ENCODE measurements around the gene POU2F3. TPM values are rescaled to one million over a fixed set of nuclear protein-coding genes. Genes with fewer than 3 reads are reported as not detected.

Gene POU2F3
- total and polyA plus RNA-seq, 2 of the 8 experiments (the other 6 are each of a cell fraction or from before 2014, with no cell fraction given), result 1.0 to 2.1 TPM

DNA sequence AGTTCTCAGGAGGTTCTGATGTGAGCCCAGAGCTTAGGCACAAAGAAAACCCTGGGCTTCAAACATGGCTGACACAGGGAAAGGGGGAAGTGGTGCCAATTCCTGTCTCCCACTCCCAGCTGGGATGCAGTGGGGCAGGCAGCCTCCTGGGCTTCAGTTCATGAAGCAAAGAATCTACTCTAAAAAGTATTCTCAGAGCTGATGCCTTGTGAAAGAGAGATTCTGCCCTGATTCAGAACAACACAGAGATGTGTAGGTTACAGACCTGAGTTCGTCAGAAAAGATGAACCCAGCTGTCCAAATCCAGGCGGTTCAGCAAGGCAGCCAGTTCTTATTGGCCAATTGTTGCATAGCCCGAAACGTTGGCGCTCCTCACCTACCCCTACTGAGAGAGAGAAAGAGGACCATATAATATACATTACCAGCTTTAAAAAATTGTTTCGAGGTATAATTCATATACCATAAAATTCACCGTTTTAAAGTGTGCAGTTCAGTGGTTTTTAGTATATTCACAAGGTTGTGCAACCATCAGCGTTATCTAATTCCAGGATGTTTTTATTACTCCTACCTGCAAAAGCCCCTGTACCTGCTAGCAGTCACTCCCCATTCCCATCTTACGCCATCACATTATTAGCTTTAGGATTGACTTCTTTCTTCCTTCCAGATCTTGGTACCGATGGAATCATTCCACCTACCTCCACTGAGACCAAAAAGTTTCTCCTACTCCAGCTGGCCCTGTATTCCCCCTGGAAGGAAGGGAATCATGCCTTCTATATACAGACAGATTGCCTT lies 77.9 kb downstream of the POU2F3 start:
- H3K23me2 ChIP-seq (ENCODE audit: low read depth, low read length), result no peaks in the 10 kb centered on the region
- no peaks in the 10 kb centered on the region for H3K27me3 ChIP-seq (replicated peaks in 1 of 4; ENCODE audit: control insufficient read depth in 3 of 4, extremely low read depth in 1 of 4, insufficient read depth in 3 of 4, low read length in 3 of 4)
- no peaks in the 10 kb centered on the region for H4K20me1 ChIP-seq (replicated peaks in 1 of 2; ENCODE audit: control insufficient read depth in 1 of 2, insufficient read depth in 2 of 2, low read length in 2 of 2)
- ChIA-PET POLR2A (ENCODE audit: partially characterized antibody) (no interaction called here), CTCF (ENCODE audit: partially characterized antibody) (interaction anchor here (0.6 to 10.4 kb wide), 10 partner anchors 9 to 538 kb away, joined by 3 to 89 read pairs (median 4); no protein-coding TSS in a partner anchor)
- no peak for TF ChIP-seq SP4 (IDR thresholded peaks at IDR 0.05; ENCODE audit: low read length)
- peak; percentile 11 for TF ChIP-seq KDM4A (IDR thresholded peaks at IDR 0.05; ENCODE audit: low read depth, low read length, severe bottlenecking)
- H3K79me2 ChIP-seq (ENCODE audit: control insufficient read depth in 1 of 2, insufficient read depth in 2 of 2, low read length in 2 of 2), result no peaks in the 10 kb centered on the region
- peak overlapping the region in 1 of 2 experiments; percentile 64; a peak in 1 of 4 replicates for H3K4me2 ChIP-seq (ENCODE audit: insufficient read depth in 1 of 2, low read depth in 2 of 2, low read length in 2 of 2)
- no peak overlapping the region for H3K14ac ChIP-seq (ENCODE audit: insufficient read length)
- no peak overlapping the region for H2BK120ac ChIP-seq (replicated peaks; ENCODE audit: low read depth, low read length)
- H3K9me3 ChIP-seq (ENCODE audit: insufficient read depth in 2 of 2, low read depth in 1 of 2, low read length in 1 of 2), result no peaks in the 10 kb centered on the region
- H2AK5ac ChIP-seq (ENCODE audit: low read depth, low read length), result no peak overlapping the region
- 0 out of 2 replicates have a peak overlapping the region, but pooled peaks have one; percentile 59 for H2AFZ ChIP-seq (ENCODE audit: low read length)
- no peaks in the 10 kb centered on the region for H3K79me1 ChIP-seq (ENCODE audit: low read depth, low read length)
- H3K56ac ChIP-seq (replicated peaks; ENCODE audit: insufficient read length, low read depth, low read length), result no peak overlapping the region
- H3K9ac ChIP-seq (replicated peaks in 1 of 4; ENCODE audit: extremely low read depth in 1 of 4, low read depth in 3 of 4, low read length in 3 of 4), result no peak overlapping the region
- no peak overlapping the region for H3K23ac ChIP-seq (ENCODE audit: insufficient read length)
- H4K8ac ChIP-seq (ENCODE audit: extremely low read depth, insufficient read depth, low read length), result no peak overlapping the region
- H2BK5ac ChIP-seq (ENCODE audit: low read depth, low read length), result peak overlapping the region; percentile 57; the same call in 1 of the 2 replicates
- peaks cover 0 to 7% (median 6%) of the 10 kb centered on the region in 4 experiments for H3K4me1 ChIP-seq (replicated peaks in 1 of 4; ENCODE audit: control insufficient read depth in 3 of 4, insufficient read depth in 4 of 4, low read length in 3 of 4)
- H3K4ac ChIP-seq (replicated peaks; ENCODE audit: insufficient read length, low read depth, low read length), result no peak overlapping the region
- H3K36me3 ChIP-seq (ENCODE audit: control insufficient read depth in 2 of 4, insufficient read depth in 4 of 4, low read length in 3 of 4), result no peaks in the 10 kb centered on the region
- peak overlapping the region; percentile 66; the same call in 1 of the 2 replicates for H2BK20ac ChIP-seq (ENCODE audit: low read length)
- peak overlapping the region; percentile 39; the same call in 1 of the 2 replicates for H3K18ac ChIP-seq (ENCODE audit: extremely low read depth, low read length)
- FAIRE-seq (no peak), DNase-seq (ENCODE audit: low read depth in 1 of 2, low spot score in 2 of 2) (no peak)
- H3K27ac ChIP-seq (ENCODE audit: low read depth, low read length), result no peak overlapping the region
- no peak overlapping the region for H2BK12ac ChIP-seq (ENCODE audit: low read depth, low read length)
- WGBS, 2 experiments (ENCODE audit: extremely low coverage in 1 of 2, insufficient coverage in 1 of 2, insufficient read length in 1 of 2, insufficient replicate concordance in 2 of 2, low coverage in 1 of 2, low lambda C conversion rate in 2 of 2, missing lambda C conversion rate in 1 of 2), result 86% methylated on average over 10 of the region's 10 CpGs; no CpG with 5 or more reads in 1 of the 2 experiments
- H2BK15ac ChIP-seq (ENCODE audit: low read length), result no peak overlapping the region
- H3K4me3 ChIP-seq (ENCODE audit: extremely low read depth in 1 of 4, insufficient read depth in 2 of 4, low read depth in 3 of 4, low read length in 4 of 4), result no peak overlapping the region
- H4K91ac ChIP-seq (replicated peaks; ENCODE audit: insufficient read length, low read length), result no peak overlapping the region
- H4K5ac ChIP-seq (ENCODE audit: insufficient read length, low read depth, low read length), result no peak overlapping the region
